GM19468 (cell line): ENCODE measurements around the gene PCIF1.
A peak's percentile ranks its signal among the peaks of the same experiment; 100 is the strongest.

Experiments
- ATAC-seq: cut with Tn5 transposase; IDR thresholded peaks from one replicate; pipeline ENCODE4 v1.9.1; 2021; ENCODE audit warnings: mild to moderate bottlenecking, moderate library complexity, moderate number of reproducible peaks; ENCODE audit not compliant: unreplicated experiment; ENCODE audit errors: extremely low read depth

The PCIF1 gene

DNA sequence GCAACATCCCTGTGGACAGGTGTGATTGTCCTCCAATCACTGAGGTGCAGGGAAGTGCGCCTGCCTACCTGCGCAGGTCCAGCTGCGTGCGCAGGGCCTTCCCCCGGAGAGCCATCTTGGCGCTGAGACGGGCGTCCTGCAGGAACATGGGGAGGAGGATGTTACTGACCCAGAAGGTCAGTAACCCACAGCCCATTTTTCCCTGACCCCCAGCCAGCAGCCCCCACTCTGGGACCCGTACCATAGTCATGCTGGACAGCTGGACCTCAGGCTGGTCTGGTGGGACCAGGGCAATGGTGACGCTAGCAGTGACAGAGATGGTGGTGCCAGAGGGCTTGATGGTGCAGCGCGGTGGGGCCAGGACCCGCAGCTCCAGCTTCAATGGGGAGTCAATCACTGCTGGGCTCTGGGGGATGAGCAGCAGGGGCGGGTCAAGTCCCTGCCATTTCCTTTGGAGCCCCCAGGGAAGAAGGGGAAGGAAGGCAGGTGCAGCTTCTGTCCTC is 32.2 kb upstream of the PCIF1 start:
- no peak for ATAC-seq

DNA sequence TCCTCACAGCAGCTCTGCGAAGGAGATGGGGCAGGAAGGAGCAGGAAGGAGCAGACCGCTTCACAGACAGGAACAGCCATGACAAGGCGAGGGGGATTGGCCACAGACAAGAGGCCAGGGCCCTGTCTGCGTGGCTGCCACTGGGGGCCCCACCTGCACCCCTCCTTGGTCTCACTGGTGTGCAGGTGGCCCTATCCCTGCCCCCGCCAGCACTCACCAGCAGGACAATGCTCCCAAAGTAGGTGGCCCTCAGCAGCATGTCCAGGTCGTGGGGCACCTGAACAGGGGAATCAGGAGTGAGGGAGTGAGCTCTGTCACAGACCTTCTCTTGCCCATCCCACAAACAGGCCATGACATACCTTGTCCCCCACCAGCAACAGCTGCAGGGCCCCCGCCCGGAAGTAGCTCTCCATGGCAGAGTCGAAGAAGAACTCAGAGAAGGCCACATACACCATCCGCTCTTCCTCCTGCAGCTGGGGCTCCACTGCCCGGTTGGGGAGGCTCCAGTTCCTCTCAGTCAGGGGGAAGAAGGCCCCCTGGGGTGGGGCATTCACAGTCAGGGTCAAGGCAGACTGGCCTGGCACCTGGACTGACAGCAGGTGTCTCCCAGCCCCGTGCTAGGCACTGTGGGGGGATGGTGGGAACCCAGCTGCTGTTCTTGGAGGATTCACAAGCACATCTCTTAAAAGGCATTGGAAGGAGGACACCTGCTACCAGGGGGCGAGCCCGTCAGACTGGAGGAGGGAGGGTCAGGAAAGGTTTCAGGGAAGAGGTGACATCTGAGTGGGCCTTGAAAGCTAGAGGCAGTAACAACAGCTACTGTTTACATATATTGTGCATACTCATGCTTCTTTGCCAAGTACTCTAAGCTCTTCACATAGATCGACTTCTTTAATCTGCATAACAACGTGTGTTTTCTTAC is 29.6 kb upstream of the PCIF1 start:
- ATAC-seq, result no peak

DNA sequence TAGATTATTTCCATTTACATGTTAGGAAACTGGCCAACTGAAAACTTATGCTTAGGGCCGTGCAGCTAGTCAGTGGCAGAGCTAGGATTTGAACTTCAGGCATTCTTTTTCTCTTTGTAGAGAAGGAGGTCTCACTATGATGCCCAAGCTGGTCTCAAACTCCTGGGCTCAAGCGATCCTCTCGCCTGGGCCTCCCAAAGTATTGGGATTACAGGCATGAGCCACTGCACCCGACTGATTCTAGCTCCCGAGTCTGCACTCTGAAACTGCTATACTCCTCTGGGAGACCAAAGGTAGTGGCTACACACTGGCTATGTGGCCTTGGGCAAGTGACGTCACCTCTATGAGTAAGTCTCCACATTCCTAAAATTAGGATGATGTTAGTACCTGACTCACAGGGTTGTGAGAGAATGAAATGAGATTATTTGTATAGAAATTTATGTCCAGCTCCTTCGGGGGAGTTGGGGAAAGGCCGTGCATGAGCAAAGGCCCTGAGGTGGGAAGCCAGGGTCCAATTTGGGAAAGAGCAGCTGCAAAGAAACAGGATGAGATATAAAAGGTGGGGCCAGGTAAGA is 28.9 kb upstream of the PCIF1 start:
- ATAC-seq, result no peak

DNA sequence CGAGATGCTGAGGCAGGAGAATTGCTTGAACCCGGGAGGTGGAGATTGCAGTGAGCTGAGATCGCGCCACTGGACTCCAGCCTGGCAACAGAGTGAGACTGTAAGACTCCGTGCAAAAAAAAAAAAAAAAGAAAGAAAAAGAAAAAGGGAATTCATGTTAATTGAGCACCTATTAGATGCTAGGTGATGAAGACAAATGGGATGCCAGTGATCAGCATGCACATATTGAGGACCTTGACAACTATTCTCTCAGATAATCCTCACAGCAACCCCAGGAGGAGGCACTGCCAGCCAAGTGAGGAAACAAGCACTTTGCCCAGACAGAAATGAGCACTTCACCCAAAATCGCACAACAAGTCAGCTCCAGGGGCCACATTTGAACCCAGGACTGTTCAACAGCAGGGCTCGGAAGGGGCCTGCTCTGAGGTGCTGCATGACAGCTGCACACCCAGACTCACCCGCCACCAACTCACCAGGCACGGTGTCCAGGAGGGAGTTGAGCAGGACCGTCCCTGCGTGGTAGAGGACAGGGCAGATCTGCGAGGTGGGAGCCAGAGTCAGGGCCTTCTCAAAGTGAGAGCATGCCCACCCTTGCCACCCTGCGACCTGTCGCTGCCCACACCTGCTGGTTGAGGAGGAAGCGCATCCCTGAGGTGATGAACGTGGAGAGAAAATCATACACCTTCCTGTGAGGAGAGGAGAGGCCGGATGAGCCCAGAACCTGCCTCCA is 27.1 kb upstream of the PCIF1 start:
- ATAC-seq, result no peak

DNA sequence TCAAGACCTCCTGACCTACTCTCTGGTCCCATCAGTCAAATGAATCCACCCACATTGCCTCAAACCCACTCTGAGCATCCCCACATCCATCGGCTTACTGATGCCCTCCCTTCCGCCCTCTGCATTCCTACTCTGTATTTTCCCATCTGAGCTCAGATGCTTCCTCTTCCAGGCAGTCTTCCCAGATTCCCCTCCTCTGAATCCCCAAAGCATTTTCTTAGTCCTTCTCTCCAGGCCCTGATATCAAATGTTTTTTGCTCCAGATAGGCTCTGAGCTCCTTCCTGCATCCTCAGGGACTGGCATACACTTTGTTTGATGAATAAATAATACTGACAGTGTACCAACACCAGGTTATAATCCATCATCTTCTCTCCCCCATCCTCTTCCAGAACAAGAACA is 26.4 kb upstream of the PCIF1 start:
- ATAC-seq, result no peak

DNA sequence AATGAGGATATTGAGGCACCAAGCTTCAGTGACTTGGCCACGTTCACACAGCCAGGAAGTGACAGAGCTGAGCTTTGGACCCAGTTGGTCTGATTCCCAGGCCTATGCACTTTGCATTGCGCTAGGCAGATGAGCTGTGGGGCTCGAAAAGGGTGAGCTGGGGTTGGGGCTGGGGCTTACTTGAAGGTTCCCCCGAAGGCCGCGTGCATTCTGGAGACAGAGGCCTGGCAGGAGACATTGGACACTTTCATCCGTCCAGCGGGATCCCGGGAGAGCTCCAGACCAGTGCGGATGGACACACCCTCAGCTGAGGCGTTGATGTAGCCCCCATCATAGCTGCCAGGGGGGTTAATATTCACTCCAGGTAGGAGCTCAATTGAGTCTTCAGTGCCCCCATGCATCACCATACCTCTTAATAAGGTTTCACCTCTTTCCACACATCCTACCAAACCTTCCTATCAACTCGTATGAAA is 25.1 kb upstream of the PCIF1 start:
- ATAC-seq, result no peak

DNA sequence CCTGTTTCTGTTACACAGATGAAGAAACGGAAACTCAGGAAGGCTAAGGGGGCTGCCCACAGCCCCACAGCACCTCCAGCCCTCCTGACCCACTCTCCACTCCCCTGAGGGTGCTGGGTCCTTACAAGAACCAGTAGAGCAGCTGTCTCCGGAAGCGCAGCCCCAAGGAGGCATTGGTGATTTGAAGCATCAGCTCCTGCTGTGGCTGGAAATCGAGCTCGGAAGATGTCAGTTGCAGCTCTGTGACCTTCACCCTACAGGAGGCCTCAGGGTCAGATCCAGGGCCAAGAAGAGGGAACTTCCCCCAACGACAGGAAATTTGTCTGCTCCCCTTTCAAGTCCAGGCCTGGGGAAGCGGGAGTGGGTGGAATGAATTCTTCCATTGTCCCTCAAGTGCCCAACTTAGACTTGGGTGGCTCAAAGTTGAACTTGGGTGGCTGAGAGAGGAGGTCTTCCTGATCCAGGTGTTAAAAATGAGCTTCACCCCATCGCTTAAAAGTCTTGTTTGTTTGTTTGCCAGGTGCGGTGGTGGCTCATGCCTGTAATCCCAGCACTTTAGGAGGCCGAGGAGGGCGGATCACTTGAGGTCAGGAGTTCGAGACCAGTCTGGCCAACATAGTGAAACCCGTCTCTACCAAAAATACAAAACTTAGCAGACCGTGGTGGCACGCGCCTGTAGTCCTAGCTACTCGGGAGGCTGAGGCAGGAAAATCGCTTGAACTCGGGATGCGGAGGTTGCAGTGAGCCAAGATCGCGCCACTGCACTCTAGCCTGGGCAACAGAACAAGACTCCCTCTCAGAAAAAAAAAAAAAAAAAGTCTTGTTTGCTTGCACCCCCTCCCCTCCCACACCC is 24.4 kb upstream of the PCIF1 start:
- no peak for ATAC-seq

DNA sequence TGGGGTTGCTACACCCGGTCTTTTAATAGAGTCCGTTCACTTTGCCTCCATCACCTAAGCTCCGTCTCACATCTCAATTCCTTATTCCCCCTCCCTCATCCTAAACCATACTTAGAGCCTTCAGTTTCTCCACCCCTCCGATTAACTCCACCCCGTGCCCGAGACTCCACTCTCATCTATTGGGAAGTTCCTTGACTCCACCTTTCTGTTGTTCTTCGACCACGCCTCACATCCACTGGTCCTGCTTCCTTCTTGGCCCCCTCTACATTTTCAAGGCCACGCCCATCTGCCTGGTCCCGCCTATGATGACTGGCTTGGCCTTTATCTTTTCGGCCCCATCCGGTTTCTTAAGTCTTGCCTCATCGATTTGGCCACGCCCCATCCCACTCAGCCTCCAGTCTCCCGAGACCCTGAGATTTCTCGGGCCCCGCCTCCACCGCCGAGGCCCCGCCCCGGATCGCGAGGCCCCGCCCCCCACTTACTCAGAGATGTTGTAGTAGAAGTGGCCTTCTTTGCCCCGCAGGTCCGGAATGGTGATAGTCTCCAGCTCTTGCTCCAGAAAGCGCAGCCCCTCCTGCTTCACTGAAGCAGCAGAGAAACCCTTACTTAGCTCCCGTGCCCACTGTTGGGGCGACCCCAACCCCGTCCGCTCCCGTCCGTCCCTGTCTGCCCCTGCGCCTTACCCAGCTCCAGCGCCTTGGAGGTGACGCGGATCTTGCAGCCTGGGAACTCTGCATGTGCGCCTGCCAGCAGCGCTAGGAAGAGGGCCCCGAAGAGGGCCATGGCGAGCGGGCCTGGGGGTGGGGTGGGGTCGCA is 23.6 kb upstream of the PCIF1 start:
- peak; percentile 76 for ATAC-seq

DNA sequence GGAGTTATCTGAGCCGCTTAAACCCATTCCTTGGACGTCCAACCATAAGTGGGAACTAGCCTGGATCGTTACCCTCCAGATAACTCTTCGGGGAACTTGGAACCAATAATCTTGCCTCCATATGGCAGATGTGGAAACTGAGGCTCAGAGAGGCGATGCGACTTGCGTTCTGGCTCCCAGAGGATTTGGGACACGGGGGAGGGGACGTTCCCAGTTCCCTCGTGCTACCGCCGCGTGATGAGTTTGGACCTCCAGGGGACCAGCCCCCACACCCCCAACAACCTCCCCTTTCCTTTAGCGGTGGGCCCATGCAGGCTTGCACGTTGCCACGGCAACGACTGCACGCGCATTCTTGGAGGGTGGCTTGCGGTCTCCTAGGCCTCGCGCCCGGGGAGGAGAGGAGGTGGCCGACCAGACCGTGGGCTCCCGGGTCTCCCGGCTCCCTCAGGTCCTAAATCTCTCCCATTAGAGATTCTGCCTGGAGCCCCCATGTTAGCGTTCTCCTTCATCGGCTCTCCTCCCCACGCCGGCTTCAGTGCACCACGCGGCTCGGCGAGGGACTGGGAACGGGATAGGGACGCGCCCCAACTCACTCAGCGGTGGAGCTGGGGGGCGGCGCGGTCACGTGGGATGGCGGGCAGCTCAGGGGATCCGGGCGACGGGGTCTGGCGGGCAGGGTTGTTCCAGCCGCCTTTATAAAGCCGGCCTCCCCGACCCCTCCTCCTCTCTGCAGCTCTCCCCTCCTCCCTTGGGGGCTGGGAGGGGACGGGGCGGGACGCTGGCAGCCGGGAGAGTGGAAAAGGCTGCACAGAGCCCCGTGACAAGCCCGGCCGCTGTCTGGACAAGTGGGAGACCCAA is 22.8 kb upstream of the PCIF1 start, which contains the start of gene PLTP:
TSS of gene PLTP (minus strand) at position 670 of the 858 bp plus-strand sequence. CDS start 703 bp downstream, outside the sequence.
- no peak for ATAC-seq

DNA sequence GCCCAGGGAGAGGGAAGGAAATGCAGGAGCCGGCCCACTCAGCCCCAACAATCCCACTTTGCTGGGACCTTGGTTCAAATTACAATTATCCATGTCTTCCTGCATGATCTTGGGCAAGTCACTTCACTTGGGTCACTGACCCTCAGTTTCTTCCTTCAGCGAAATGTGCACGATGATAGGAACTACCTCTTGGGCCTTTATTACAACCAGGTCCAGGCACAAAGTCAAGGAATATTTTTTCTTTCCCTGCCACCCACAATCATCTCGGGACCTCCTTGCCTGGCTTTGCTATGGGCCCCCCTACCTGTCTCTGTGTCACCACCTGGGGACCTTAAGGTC is 22.2 kb upstream of the PCIF1 start:
- no peak for ATAC-seq

DNA sequence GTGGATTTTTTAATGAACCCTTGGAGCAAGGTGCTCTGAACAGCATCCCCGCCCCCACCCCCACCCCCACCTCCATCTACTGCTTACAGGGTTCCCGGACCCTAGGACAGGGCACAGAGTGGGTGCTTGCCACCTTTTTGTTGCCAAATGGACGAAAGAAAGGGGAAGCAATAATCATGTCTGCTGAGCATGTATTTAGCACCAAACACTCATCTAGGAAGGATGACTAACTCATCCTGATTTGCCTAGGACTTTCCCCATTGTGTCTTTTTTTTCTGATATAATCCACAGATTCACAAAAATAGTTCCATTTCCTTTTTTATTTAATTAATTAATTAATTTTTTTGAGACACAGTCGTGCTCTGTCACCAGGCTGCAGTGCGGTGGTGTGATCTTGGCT is 21.4 kb upstream of the PCIF1 start:
- ATAC-seq, result no peak

DNA sequence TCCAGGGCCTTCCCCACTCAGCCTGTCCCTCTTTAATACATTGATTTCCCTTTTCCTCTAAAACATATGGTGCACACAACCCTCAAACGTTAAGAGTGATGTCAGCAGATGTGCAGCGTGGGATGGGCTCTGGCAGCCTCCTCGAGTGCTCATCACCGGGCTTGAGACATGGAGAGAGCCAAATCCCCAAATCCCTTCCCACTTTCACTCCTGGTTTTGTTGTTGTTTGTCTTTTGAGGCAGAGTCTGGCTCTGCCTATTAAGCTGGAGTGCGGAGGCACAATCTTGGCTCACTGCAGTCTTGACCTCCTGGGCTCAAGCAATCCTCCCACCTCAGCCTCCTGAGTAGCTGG is 16.7 kb upstream of the PCIF1 start:
- no peak for ATAC-seq

DNA sequence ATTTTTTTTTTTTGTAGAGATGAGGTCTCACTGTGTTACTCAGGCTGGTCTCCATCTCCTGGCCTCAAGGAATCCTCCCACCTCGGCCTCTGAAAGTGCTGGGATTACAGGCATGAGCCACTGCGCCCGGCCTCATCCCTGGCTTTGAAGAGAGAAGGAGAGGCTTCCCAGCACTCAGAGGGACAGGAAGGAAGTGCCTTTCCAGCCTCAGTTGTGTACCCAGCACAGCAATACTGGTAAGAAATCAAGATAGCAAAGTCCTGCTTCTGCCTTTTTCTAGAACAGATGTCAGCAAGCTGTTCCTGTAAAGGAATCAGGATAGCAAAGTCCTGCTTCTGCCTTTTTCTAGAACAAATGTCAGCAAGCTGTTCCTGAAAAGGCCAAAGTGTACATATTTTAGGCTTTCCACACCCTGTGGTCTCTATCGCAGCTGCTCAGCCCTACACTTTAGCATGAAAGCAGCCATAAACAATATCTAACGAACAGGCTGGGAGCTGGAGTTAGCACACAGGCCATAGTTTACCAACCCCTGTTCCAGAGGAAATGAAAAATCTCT is 16.2 kb upstream of the PCIF1 start:
- no peak for ATAC-seq

DNA sequence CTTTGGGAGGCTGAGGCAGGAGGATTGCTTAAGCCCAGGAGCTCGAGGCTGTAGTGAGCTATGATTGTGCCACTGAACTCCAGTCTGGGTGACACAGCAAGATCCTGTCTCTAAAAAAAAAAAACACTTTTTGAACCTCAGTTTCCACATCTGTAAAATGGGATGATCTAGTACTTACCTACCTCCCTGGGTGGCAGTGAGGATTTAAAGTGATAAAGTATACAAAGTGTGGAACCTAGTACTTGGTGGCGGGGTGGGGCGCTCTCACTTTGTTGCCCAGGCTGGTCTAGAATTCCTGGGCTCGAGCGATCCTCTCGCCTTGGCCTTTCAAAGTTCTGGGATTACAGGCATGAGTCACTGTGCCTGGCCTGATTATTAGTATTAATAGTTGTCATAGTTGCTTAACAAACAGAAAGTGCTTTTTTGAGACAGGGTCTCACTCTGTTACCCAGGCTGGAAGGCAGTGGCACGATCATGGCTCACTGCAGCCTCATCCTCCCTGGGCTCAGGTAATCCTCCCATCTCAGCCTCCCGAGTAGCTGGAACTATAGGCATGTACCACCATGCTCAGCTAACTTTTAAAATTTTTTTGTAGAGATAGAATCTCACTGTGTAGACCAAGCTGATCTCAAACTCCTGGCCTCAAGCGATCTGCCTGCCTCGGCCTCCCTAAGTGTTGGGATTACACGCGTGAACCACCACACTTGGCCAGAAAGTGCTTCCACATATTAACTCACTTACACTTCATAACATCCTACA is 15.5 kb upstream of the PCIF1 start:
- no peak for ATAC-seq

DNA sequence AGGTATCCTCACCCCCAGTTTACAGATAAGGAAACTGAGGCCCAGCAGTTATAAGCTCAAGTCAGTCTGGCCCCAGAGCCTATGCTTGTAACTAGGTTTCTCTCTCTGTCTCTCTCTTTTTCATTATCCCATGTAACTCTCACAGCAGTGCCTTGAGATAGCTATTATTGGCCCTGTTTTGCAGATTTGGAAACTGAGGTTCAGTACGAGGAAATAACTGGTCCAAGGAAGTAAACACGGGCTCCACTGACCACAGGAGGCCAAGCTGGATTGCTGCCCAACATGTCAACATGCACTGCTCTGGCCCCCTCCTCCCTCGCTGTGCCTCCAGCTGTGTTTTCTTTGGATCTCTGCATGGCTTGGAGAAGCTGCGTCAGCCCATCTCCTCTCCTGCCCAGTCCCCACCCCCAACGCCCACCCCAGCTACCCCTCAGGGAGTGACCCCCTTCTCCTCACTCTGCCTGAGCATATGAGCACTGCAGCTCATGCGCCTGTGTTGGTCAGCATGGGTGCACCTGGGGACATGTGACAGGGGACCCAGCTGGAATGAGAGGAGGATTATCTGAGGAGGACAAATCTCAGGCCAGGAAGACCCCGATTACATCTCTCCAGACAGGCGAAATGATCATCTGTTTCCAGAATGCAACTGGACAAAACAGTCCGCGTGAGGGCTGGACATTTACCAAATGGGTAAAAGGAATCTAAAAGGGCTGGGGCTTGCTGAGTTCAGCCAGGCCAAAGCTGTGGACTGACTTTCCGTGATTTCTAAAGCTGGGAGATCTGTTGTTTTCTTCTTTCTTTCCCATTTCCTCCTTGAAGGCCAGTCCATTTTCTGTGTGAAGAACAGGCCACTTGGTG is 14.7 kb upstream of the PCIF1 start:
- ATAC-seq, result no peak
